H9 (cell line): ENCODE measurements around the gene LONP2. TPM values are rescaled to one million over a fixed set of nuclear protein-coding genes. Genes with fewer than 3 reads are reported as not detected.

ENCODE experiments used
- DNase-seq: peaks from one replicate; pipeline ENCODE4 v3.0.0-alpha.2; 2017
- H2AFZ ChIP-seq: one replicate; pipeline ENCODE4 v1.6.1; 2013; ENCODE audit warnings: mild to moderate bottlenecking, low read length, control low read depth, moderate library complexity
- H2AK5ac ChIP-seq: 2 replicates; pipeline ENCODE4 v1.6.1; 2013; ENCODE audit warnings: low read length, control low read depth, mixed read lengths; ENCODE audit not compliant: insufficient read length
- H2BK120ac ChIP-seq: one replicate; pipeline ENCODE4 v1.6.1; 2013; ENCODE audit warnings: low read depth, mild to moderate bottlenecking, low read length, control low read depth, inconsistent platforms; ENCODE audit not compliant: poor library complexity, severe bottlenecking
- H2BK12ac ChIP-seq: 2 replicates; pipeline ENCODE4 v1.6.1; 2013; ENCODE audit warnings: low read length, control low read depth, mixed read lengths, low read depth; ENCODE audit not compliant: insufficient read length
- H2BK15ac ChIP-seq: 2 replicates; pipeline ENCODE4 v1.6.1; 2013; ENCODE audit warnings: low read depth, low read length, control low read depth
- H2BK20ac ChIP-seq: one replicate; pipeline ENCODE4 v1.6.1; 2013; ENCODE audit warnings: low read depth, mild to moderate bottlenecking, low read length, control low read depth, inconsistent platforms; ENCODE audit not compliant: poor library complexity, severe bottlenecking
- H2BK5ac ChIP-seq: 2 replicates; pipeline ENCODE4 v1.6.1; 2013; ENCODE audit warnings: low read length, control low read depth, mixed read lengths; ENCODE audit not compliant: insufficient read length
- H3K14ac ChIP-seq: 2 replicates; pipeline ENCODE4 v1.6.1; 2013; ENCODE audit warnings: low read length, control low read depth; ENCODE audit not compliant: insufficient read depth
- H3K18ac ChIP-seq: 2 replicates; pipeline ENCODE4 v1.6.1; 2013; ENCODE audit warnings: low read depth, mild to moderate bottlenecking, mixed read lengths, low read length, control low read depth; ENCODE audit not compliant: insufficient read length
- H3K23ac ChIP-seq: 2 replicates; pipeline ENCODE4 v1.6.1; 2013; ENCODE audit warnings: low read length, control low read depth, mixed read lengths, low read depth; ENCODE audit not compliant: insufficient read length
- H3K23me2 ChIP-seq: 2 replicates; pipeline ENCODE4 v1.6.1; 2013; ENCODE audit warnings: low read depth, mild to moderate bottlenecking, mixed read lengths, low read length, control low read depth; ENCODE audit not compliant: insufficient read length, poor library complexity, severe bottlenecking
- H3K27ac ChIP-seq: 2 replicates; pipeline ENCODE4 v1.5.1; 2013; ENCODE audit warnings: low read length, control low read depth, mixed read lengths, low read depth; ENCODE audit not compliant: insufficient read length
- H3K27me3 ChIP-seq: 2 replicates; pipeline ENCODE4 v1.6.1; 2013; ENCODE audit warnings: low read length, control low read depth, inconsistent platforms; ENCODE audit not compliant: insufficient read depth
- H3K4ac ChIP-seq: 2 replicates; pipeline ENCODE4 v1.6.1; 2013; ENCODE audit warnings: low read depth, mild to moderate bottlenecking, control low read depth, inconsistent platforms, low read length, moderate library complexity
- H3K4me1 ChIP-seq: 2 replicates; pipeline ENCODE4 v1.6.1; 2013; ENCODE audit warnings: low read length, control low read depth, inconsistent platforms; ENCODE audit not compliant: insufficient read depth
- H3K4me2 ChIP-seq: 2 replicates; pipeline ENCODE4 v1.6.1; 2013; ENCODE audit warnings: low read length, control low read depth, mixed read lengths; ENCODE audit not compliant: insufficient read length, insufficient read depth
- H3K56ac ChIP-seq: 2 replicates; pipeline ENCODE4 v1.6.1; 2013; ENCODE audit warnings: low read depth, mild to moderate bottlenecking, mixed read lengths, low read length, control low read depth; ENCODE audit not compliant: insufficient read length
- H3K79me1 ChIP-seq: 2 replicates; pipeline ENCODE4 v1.6.1; 2013; ENCODE audit warnings: low read depth, mild to moderate bottlenecking, moderate library complexity, low read length, control low read depth, inconsistent platforms; ENCODE audit not compliant: insufficient read depth, poor library complexity, severe bottlenecking
- H3K79me2 ChIP-seq: 2 replicates; pipeline ENCODE4 v1.6.1; 2013; ENCODE audit warnings: low read length, control low read depth, inconsistent platforms; ENCODE audit not compliant: insufficient read depth
- H3K9ac ChIP-seq: 2 replicates; pipeline ENCODE4 v1.6.1; 2013; ENCODE audit warnings: low read length, control low read depth, mixed read lengths; ENCODE audit not compliant: insufficient read length; ENCODE audit errors: extremely low read depth
- H3K9me3 ChIP-seq: one replicate; pipeline ENCODE4 v1.6.1; 2013; ENCODE audit warnings: low read depth, low read length, inconsistent platforms; ENCODE audit not compliant: control insufficient read depth
- H3T11ph ChIP-seq: one replicate; pipeline ENCODE4 v1.6.1; 2013; ENCODE audit warnings: mild to moderate bottlenecking, low read length, control low read depth, inconsistent platforms
- H4K20me1 ChIP-seq: one replicate; pipeline ENCODE4 v1.6.1; 2013; ENCODE audit not compliant: control insufficient read depth, insufficient read length, insufficient read depth
- H4K5ac ChIP-seq: 2 replicates; pipeline ENCODE4 v1.6.1; 2013; ENCODE audit warnings: low read depth, mild to moderate bottlenecking, mixed read lengths, low read length, control low read depth; ENCODE audit not compliant: insufficient read length
- H4K8ac ChIP-seq: replicated peaks from 2 replicates; pipeline ENCODE4 v1.6.1; 2013; ENCODE audit warnings: low read length, control low read depth, mixed read lengths, low read depth; ENCODE audit not compliant: insufficient read length
- H4K91ac ChIP-seq: 2 replicates; pipeline ENCODE4 v1.6.1; 2013; ENCODE audit warnings: low read depth, mild to moderate bottlenecking, moderate library complexity, mixed read lengths, low read length, control low read depth; ENCODE audit not compliant: insufficient read length
- H3K27ac Mint-ChIP-seq, 3 experiments: 2 replicates in 2 of 3; 3 replicates in 1 of 3; pipeline ENCODE4 v1.8.0; 2020 to 2021; ENCODE audit warnings: mixed read lengths in 3 of 3, mild to moderate bottlenecking in 1 of 3, moderate library complexity in 1 of 3
- H3K27me3 Mint-ChIP-seq: 2 replicates; pipeline ENCODE4 v1.8.0; 2021; ENCODE audit warnings: low read depth, mild to moderate bottlenecking, moderate library complexity, mixed read lengths
- H3K36me3 Mint-ChIP-seq, 3 experiments: 2 replicates in 2 of 3; 3 replicates in 1 of 3; pipeline ENCODE4 v1.8.0; 2020 to 2021; ENCODE audit warnings: low read depth in 3 of 3, mixed read lengths in 3 of 3; ENCODE audit not compliant: insufficient read depth in 1 of 3
- H3K4me1 Mint-ChIP-seq, 2 experiments: 2 replicates each; pipeline ENCODE4 v1.8.0; 2020; ENCODE audit warnings: mixed read lengths in 2 of 2
- H3K4me3 Mint-ChIP-seq, 2 experiments: 2 replicates in 1 of 2; 3 replicates in 1 of 2; pipeline ENCODE4 v1.8.0; 2020 to 2021; ENCODE audit warnings: mild to moderate bottlenecking in 2 of 2, mixed read lengths in 2 of 2, moderate library complexity in 1 of 2
- H3K9me3 Mint-ChIP-seq, 2 experiments: 2 replicates in 1 of 2; 3 replicates in 1 of 2; pipeline ENCODE4 v1.8.0; 2020; ENCODE audit warnings: mild to moderate bottlenecking in 2 of 2, mixed read lengths in 2 of 2, moderate library complexity in 1 of 2
- WGBS: extraction: QIAGEN DNeasy Blood & Tissue Kit; methylation state at CpG from one replicate; pipeline ENCODE4 v1.1.7; 2013; ENCODE audit warnings: missing lambda C conversion rate, low lambda C conversion rate, mixed read lengths; ENCODE audit not compliant: insufficient read length; ENCODE audit errors: extremely low coverage; 5-methylcytosine and 5-hydroxymethylcytosine counted together
- total RNA-seq: library from RNA; stranded (reverse); gene quantifications from 2 replicates; pipeline ENCODE4 v1.2.1, GENCODE V29; 2021
- TF ChIP-seq, protein P1 (sequence below): fragments of 200-600 bp; sonication (generic); conservative IDR thresholded peaks from 3 replicates; pipeline ENCODE4 v1.8.0; 2021; ENCODE audit warnings: antibody characterized with exemption, mild to moderate bottlenecking

The LONP2 gene
- total RNA-seq, 1 experiment from 2014 or later = 27.8 TPM

DNA sequence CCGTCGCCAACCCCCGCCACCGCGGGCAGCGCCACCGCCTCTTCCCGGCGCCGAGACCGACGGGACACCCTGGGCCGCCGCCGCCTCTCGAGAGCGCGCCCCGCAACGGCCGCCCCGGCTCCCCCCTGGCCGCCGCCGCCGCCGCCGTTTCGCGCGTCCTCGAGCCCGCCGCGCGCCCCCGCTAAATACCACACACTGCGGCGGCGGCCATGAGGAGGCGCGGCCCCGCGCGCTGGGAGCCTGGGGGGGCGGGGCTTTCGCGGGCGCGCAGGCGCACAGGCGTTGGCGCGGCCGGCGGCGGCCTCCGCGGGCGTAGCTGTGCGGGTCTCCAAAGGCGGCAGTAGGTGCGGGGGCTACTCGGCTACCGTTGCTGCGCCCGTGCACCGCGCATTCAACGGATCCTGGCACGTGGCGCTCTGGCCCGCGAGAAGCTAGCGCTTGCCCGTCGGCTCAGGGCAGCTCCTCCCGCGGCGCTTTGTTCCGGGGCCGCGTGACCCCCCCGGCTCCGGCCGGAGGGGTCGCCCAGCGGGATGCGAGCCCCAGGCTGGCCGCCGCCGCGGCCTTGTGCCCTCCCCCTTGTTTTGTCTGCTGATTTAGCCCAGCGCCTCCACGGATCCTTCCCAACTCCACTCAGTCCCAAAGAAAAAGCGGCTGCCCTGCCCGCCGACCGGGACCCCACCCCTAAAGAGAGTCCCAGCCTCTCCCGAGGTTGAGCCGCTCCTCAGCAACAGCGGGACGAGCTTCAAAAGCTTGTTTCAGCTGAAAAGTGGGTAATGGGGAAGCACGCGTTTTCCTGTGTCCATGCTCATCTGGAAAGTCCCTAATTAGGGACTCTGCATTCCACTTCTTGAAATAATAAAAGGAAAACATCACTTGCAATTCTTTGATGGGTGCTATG, 141.4 kb downstream of the LONP2 start, which contains the start of gene SIAH1:
Gene SIAH1 (minus strand): TSS at position 161 of the 898 bp plus-strand sequence. CDS start 22,985 bp downstream, outside the sequence.
- Histone ChIP-seq H4K91ac (no peak within 1 kb of the TSS), H3K23me2 (peaks cover 10% of the 10 kb centered on the region), H3K4me1 (no peaks in the 10 kb centered on the region; the same call in 1 of the 2 replicates), H3K23ac (no peak within 1 kb of the TSS), H2AFZ (no peak within 1 kb of the TSS), H4K8ac (no peak within 1 kb of the TSS), H2BK120ac (no peak within 1 kb of the TSS), H4K20me1 (no peaks in the 10 kb centered on the region), H2BK5ac (no peak within 1 kb of the TSS), H4K5ac (peak within 1 kb of the TSS; percentile 36), H3K79me2 (peaks cover 35% of the 10 kb centered on the region; the same call in 1 of the 2 replicates), H3K14ac (peak within 1 kb of the TSS; percentile 100), H2BK12ac (peak within 1 kb of the TSS; percentile 75), H2BK20ac (no peak within 1 kb of the TSS), H3K9me3 (no peaks in the 10 kb centered on the region), H3K79me1 (no peaks in the 10 kb centered on the region), H3K56ac (no peak within 1 kb of the TSS), H3K9ac (peak within 1 kb of the TSS; percentile 97), H2AK5ac (no peak within 1 kb of the TSS), H3T11ph (peak within 1 kb of the TSS; percentile 86), H3K27ac (peak within 1 kb of the TSS; percentile 73), H3K27me3 (no peaks in the 10 kb centered on the region), H3K18ac (peak within 1 kb of the TSS; percentile 98), H3K4me2 (peak within 1 kb of the TSS; percentile 99), H2BK15ac (no peak within 1 kb of the TSS), H3K4ac (peak within 1 kb of the TSS; percentile 69; the same call in 1 of the 2 replicates)
- H3K4me1 Mint-ChIP-seq = peaks cover 20 to 38% of the 10 kb centered on the region in 2 experiments
- peak within 1 kb of the TSS; percentile 90 to 99 for H3K4me3 Mint-ChIP-seq
- peak within 1 kb of the TSS; percentile 96 to 100 (median 98) for H3K27ac Mint-ChIP-seq
- H3K9me3 Mint-ChIP-seq = 0 out of 5 replicates have a peak, but pooled peaks cover 0 to 3% of the 10 kb centered on the region in 2 experiments
- no CpG with 5 or more reads among the region's 105 CpGs for WGBS
- peaks cover 0 to 2% (median 0%) of the 10 kb centered on the region in 3 experiments; a peak in 2 of 7 replicates for H3K36me3 Mint-ChIP-seq
- no peaks in the 10 kb centered on the region; the same call in 1 of the 2 replicates for H3K27me3 Mint-ChIP-seq
- TF ChIP-seq, protein P1, sequence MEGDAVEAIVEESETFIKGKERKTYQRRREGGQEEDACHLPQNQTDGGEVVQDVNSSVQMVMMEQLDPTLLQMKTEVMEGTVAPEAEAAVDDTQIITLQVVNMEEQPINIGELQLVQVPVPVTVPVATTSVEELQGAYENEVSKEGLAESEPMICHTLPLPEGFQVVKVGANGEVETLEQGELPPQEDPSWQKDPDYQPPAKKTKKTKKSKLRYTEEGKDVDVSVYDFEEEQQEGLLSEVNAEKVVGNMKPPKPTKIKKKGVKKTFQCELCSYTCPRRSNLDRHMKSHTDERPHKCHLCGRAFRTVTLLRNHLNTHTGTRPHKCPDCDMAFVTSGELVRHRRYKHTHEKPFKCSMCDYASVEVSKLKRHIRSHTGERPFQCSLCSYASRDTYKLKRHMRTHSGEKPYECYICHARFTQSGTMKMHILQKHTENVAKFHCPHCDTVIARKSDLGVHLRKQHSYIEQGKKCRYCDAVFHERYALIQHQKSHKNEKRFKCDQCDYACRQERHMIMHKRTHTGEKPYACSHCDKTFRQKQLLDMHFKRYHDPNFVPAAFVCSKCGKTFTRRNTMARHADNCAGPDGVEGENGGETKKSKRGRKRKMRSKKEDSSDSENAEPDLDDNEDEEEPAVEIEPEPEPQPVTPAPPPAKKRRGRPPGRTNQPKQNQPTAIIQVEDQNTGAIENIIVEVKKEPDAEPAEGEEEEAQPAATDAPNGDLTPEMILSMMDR = no peak
- peak; percentile 89 for DNase-seq
